Stimulated activated CD8-positive, alpha-beta memory T cell treated with anti-CD3 and anti-CD28 coated beads, Interleukin-4, amount 100 ng/mL, for 1 hour (primary cell): ENCODE measurements around the gene SLC29A2.
"Not testable (repeated sequence)": the region's sequence is repeated elsewhere in the genome, so short reads cannot be mapped to it uniquely, and the experiment has no call there.

Source experiments
- DNase-seq, 2 donors: peaks; one replicate each; pipeline ENCODE4 v3.0.0-alpha.2; 2020; ENCODE audit warnings: low read depth in 2 of 2, low spot score in 1 of 2

SLC29A2 gene

DNA sequence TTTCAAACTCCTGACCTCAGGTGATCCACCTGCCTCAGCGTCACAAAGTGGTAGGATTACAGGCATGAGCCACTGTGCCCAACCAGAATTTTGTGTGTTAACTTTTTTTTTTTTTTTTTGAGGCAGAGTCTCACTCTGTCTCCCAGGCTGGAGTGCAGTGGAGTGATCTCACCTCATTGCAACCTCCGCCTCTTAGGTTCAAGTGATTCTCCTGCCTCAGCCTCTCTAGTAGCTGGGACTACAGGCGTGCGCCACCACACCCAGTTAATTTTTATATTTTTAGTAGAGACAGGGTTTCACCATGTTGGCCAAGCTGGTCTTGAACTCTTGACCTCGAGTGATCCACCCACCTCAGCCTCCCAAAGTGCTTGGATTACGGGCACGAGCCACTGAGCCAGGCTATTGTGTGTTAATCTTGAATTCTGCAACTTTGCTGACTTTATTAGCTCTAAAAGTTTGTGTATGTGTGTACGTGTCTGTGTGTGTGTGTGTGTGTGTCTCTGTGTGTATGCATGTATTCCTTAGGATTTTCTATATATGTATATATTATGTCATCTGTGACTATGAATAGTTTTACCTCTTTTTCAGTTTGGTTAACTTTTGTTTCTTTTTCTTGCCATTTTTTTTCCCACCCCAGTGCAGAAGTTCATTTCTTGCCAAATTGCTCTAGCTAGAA is 20.9 kb downstream of the SLC29A2 start:
- DNase-seq: not testable (repeated sequence)

GRCh38 chr11:66349084-66349386 is 22.5 kb downstream of the SLC29A2 start:
- DNase-seq: no peak

DNA sequence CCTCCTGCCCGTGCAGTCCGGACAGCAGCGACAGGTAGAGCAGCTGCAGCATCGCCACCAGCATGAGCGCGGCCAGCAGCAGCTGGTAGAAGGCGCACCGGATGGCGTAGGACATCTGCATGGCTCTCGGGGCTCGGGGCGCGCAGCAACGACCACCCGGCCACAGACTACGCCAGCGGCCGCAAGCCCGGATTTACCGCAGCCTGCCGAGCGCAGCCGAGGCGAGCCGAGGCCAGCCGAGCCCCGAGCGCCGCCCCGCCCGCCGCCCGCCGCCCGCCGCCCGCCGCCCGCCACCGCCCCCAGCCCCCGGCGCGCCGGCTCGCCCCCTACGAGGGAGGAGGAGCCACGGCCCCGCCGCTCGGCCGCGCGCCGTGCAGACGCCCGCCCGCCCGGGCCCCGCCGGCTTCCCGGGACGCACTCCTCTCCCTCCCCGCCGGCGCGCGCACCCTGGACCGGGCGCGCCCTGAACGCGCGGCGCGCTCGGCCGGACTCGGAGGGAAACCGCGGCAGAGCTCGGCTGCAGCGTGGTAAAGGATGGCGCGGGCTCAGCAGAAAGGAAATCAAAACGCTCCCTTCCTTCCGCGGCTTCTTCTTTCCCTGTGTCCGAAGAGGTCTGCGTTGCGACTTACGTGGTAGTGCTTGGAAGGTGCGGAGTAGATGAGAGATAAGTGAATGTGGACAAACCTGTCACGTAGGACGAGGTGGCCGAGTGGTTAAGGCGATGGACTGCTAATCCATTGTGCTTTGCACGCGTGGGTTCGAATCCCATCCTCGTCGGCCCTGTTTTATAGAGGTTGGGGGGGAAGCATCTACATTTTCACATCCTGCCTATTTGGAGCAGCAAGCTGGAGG is 23.9 kb downstream of the SLC29A2 start, which contains the start of gene B4GAT1:
B4GAT1 (minus strand) TSS at position 205 of the 852 bp plus-strand sequence; CDS start at position 121, 84 bp downstream.
- DNase-seq: peak; percentile 62 to 63

DNA sequence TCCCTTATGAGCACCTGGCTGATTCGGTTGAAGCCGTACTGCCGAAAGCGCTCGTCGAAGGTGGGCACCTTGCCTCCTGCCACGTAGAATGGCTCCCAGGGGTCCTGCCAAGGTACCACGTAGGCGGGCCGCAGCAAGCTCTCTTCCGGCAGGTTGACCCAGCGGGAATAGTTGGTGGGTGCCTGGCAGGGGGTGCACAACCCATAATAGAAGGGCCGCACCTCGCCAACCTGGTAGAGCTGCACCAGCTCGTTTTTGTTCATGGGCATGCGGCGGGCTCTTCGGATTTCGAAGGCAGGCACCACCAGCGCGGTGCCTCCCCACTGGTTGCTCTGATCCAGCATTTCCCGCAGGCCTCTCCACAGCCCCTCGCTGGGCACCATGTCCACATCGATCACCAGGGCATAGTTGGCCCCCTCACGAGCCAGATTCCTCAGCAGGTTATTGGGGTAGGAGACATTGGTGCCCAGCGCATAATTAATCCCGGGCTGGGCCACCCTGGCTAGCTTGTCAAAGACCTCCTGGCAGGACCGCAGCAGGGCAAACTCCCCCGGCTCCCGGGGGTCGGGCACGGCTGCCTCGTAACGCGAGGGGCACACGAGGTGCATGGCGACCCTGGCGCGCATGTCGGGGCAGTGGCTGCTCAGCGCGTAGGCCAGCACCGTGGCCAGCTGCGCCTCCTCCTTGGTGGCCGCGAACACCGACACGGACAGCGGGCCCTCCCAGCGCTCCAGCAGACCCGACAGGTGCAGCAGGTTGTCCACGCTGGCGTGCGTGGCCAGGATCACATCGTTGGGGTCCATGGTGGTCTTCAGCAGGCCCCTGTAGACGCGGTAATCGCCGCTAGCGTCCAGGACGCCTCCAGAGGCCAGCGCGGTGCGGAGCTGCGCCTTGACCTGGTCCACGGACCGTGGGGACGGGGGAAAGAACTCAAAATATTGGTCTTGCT is 24.8 kb downstream of the SLC29A2 start:
- no peak for DNase-seq

DNA sequence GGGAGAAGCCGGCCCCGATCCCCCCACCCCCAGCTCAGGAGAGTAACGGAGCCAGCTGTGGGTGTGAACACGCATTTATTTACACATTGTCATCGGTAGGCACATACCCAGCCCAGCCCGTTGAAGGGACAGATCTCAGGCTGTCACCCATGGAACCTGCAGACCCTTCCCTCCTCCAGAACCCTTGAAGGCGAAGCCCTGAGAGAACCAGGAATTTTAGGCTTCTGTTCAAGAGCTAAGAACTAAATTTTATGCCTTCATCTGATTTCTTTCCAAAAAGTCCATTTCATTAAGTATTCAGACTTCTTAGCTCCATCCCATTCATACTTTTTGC is 26.3 kb downstream of the SLC29A2 start:
- DNase-seq: no peak

- peak; percentile 90 to 95 for DNase-seq
Observed at GRCh38 chr11:66344550-66345315, 26.8 kb downstream of the SLC29A2 start, which contains the start of gene BRMS1. TSS of gene BRMS1 (minus strand) at chr11:66345104. CDS start at chr11:66342234, 2,870 bp downstream.

- no peak for DNase-seq
Observed at GRCh38 chr11:66343176-66343575, 28.4 kb downstream of the SLC29A2 start.

DNA sequence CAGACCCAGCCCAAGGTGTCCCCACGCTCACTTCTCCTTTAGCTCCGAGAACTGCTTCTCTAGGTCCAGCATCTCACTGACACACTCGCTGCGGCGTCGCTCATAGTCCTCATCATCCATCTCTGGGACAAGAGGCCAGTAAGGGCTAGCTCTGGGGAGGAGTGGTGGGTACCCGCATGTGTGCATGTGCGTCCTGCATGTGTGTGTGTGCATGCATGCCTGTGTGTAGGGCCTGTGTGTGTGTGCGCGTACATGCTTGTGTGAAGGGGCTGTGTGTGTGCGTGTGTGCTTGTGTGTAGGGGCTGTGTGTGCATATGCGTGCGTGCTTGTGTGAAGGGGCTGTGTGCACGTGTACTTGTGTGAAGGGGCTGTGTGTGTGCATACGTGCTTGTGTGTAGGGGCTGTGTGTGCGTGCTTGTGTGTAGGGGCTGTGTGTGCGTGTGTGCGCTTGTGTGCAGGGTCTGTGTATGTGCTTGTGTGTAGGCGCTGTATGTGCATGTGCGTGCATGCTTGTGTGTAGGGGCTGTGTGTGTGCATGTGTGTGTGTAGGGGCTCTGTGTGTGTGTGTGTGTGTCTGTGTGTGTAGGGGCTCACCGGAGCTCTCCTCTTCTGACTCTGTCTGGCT is 29.9 kb downstream of the SLC29A2 start:
- no peak for DNase-seq

- DNase-seq: no peak
Observed at GRCh38 chr11:66340596-66341501, 30.7 kb downstream of the SLC29A2 start.

DNA sequence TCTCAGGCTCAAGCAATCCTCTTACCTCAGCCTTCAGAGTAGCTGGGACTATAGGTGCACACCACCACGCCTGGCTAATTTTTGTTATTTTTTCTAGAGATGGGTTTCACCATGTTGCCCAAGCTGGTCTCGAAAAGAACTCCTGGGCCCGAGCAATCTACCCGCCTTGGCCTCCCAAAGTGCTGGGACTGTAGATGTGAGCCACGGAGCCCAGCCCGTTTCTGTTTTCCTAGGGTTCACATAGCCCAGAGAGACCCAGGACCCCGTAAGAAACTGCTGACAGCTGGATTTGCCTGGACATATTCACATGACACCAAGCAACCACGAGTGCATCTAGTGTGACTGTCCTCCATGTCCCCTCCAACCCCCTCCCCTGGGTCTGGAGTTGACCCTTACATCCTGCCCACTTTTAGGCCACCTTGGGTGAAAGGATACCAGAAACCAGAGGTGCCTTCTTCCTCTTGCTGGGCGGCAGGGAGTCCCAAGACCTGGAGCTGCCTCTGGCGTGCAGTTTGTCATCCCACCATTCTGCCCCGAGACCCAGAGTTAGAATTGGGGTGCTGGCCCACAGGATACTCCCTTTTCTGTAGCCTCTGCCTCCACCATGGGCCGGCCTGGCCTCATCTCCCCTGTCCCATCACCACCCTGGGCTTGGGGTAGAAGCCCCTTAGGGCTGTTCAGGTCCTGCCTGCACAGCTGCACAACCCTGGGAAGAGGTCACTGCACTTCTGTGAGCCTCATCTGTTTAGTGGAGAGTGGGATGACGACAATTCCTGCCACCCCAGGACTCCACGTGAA is 31.7 kb downstream of the SLC29A2 start:
- no peak for DNase-seq

GRCh38 chr11:66339162-66339675 is 32.3 kb downstream of the SLC29A2 start:
- no peak for DNase-seq

DNA sequence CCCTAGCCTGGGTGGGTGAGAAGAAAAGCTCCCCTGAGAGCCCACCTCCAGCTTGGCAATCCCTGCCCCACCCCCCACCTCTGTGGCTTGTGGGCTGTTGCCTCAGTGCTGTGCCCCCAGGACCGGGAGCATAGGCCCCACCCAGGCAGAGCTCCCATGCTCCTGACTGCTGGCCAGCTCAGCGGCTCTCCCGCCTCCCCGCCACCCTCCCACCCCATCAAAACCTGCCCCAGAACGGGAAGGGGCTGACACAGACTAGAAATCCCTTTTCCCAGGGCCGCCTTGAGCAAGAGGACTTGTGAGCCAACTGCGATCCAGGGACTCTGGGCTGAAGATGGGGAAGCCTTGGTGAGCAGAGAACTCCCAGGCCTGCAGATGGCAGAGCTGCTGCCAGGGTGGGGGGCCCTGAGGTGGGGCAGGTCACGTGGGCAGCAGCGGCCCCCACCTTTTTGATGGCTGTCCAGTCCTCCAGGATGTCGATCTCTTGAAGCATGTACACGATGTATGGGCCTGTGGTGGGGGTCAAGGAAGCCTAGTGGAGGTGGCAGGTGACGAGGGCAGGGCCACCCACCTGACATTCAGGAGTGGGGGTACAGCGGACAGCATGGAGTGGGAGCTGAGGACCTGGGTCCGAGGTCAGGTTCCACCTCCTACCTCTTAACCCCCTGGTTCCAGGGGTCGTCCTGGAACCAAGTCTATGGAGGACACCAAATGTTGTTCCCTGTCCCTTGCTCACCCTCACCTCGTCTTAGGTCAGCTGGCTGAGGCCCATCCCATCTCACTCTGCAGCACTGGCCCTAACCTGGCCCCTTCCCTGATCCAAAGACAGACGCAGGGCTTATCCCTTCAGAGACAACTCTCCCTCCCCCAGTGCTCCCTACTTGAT is 33.0 kb downstream of the SLC29A2 start:
- DNase-seq: no peak

DNA sequence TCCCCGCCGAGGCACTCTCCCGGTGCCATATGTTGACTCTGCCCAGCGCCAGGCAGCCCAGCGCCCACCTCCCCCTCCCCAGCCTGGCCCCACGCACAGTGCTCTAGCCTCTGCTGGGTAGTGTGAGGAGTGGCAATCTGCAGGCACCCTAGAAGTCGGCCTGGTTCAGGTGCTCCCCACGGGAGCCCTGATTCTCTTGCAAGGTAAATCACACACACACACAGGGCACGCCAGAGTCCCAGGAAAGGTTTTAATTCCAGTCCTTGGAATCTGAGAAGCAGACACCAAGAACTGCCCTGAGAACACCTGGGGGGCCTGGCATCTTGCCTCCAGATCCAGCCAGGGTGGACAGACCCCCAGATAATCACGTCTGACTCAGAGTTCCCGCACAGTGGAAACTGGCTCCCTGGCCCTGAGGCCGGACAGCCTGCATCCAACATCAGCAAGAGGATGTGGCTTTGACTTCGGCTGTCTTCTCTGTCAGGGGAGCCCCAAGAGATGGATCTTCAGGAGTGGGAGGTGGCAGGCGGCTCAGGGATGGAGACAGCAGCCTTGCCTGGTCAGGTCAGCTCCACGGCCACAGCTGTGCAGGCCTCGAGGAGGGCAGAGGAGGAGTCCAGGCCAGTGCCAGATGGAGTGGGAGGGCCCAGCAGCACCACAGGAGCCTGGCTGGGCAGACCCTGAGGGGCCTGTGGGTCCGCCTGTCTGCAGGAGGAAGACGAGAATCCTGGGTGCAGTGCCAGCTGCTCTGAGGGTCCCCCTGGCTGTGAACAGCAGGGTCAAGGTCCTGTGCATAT is 34.3 kb downstream of the SLC29A2 start:
- no peak for DNase-seq

- DNase-seq: no peak
Observed at GRCh38 chr11:66336234-66337102, 35.1 kb downstream of the SLC29A2 start, which contains the start of gene RIN1. TSS of gene RIN1 (minus strand) at chr11:66336434. CDS start at chr11:66336402, 32 bp downstream.

- DNase-seq: no peak
Observed at GRCh38 chr11:66335531-66336233, 35.9 kb downstream of the SLC29A2 start.
